OCI-LY1 (cell line): Measurements from ENCODE around the gene CEP57L1.
"Not testable (repeated sequence)": the region's sequence is repeated elsewhere in the genome, so short reads cannot be mapped to it uniquely, and the experiment has no call there.

Experiments
- H2AFZ ChIP-seq: fragments of 200-600 bp; sonication (generic), shearing (Covaris generic); 2 replicates; pipeline ENCODE4 v1.6.0; 2014; ENCODE audit warnings: antibody characterized with exemption, mild to moderate bottlenecking, low read length
- H3F3A ChIP-seq: fragments of 200-600 bp; sonication (generic), shearing (Covaris generic); 2 replicates; pipeline ENCODE4 v1.6.0; 2014; ENCODE audit warnings: mild to moderate bottlenecking, antibody characterized with exemption, low read length, moderate library complexity; ENCODE audit not compliant: insufficient read depth
- H3K27ac ChIP-seq: fragments of 200-600 bp; sonication (generic); 2 replicates; pipeline ENCODE4 v1.5.1; 2014; ENCODE audit warnings: low read length, mixed run types, mild to moderate bottlenecking, low read depth; ENCODE audit not compliant: poor library complexity, severe bottlenecking
- H3K27me3 ChIP-seq: fragments of 200-600 bp; sonication (generic); 2 replicates; pipeline ENCODE4 v1.6.0; 2014; ENCODE audit warnings: antibody characterized with exemption, mild to moderate bottlenecking, low read length, moderate library complexity; ENCODE audit not compliant: insufficient read depth
- H3K36me3 ChIP-seq: fragments of 200-600 bp; sonication (generic); 2 replicates; pipeline ENCODE4 v1.6.1; 2014; ENCODE audit warnings: mild to moderate bottlenecking, antibody characterized with exemption, low read length, moderate library complexity, mixed read lengths; ENCODE audit not compliant: insufficient read depth
- H3K4me1 ChIP-seq: fragments of 200-600 bp; sonication (generic); 2 replicates; pipeline ENCODE4 v1.5.1; 2014; ENCODE audit warnings: mild to moderate bottlenecking, low read length, moderate library complexity; ENCODE audit not compliant: insufficient read depth, severe bottlenecking
- H3K4me2 ChIP-seq: fragments of 200-600 bp; sonication (generic), shearing (Covaris generic); 2 replicates; pipeline ENCODE4 v1.6.1; 2014; ENCODE audit warnings: low read length
- H3K4me3 ChIP-seq: fragments of 200-600 bp; sonication (generic); 2 replicates; pipeline ENCODE4 v1.5.1; 2014; ENCODE audit warnings: low read length, low read depth, mild to moderate bottlenecking, mixed read lengths; ENCODE audit not compliant: poor library complexity, severe bottlenecking
- H3K79me2 ChIP-seq: fragments of 200-600 bp; shearing (Covaris generic); 2 replicates; pipeline ENCODE4 v1.6.1; 2016; ENCODE audit warnings: mixed run types, low read length, mixed read lengths; ENCODE audit not compliant: insufficient read depth
- H3K9ac ChIP-seq: fragments of 200-600 bp; sonication (generic), shearing (Covaris generic); 2 replicates; pipeline ENCODE4 v1.6.1; 2014; ENCODE audit warnings: mild to moderate bottlenecking, low read length, mixed read lengths
- H3K9me2 ChIP-seq: fragments of 200-600 bp; sonication (generic), shearing (Covaris generic); 2 replicates; pipeline ENCODE4 v1.6.1; 2014; ENCODE audit warnings: low read depth, mild to moderate bottlenecking, low read length, mixed read lengths
- H3K9me3 ChIP-seq: fragments of 200-600 bp; shearing (Covaris generic); 2 replicates; pipeline ENCODE4 v1.6.1; 2014; ENCODE audit warnings: low read length, mixed read lengths
- H4K20me1 ChIP-seq: fragments of 200-600 bp; sonication (generic), shearing (Covaris generic); 2 replicates; pipeline ENCODE4 v1.6.0; 2016; ENCODE audit warnings: mild to moderate bottlenecking, low read length; ENCODE audit not compliant: insufficient read depth
- EZH2 ChIP-seq: fragments of 200-600 bp; sonication (generic), shearing (Covaris generic); IDR thresholded peaks from 2 replicates; pipeline ENCODE4 v1.8.0; 2017; ENCODE audit warnings: borderline replicate concordance, mixed run types, mild to moderate bottlenecking, antibody characterized with exemption, low read length, moderate library complexity, mixed read lengths
- TF ChIP-seq, protein P1 (sequence below): fragments of 200-600 bp; sonication (generic), shearing (Covaris generic); IDR thresholded peaks from 2 replicates; pipeline ENCODE4 v1.5.1; 2017; ENCODE audit warnings: mild to moderate bottlenecking, antibody characterized with exemption, low read length, moderate library complexity, mixed read lengths

The CEP57L1 gene

GRCh38 chr6:109083657-109084056 lies 11.7 kb upstream of the CEP57L1 start:
- Histone ChIP-seq H3K9ac (no peak overlapping the region), H3K36me3 (no peaks in the 10 kb centered on the region), H3K79me2 (no peaks in the 10 kb centered on the region), H3K4me1 (no peaks in the 10 kb centered on the region), H3K4me2 (no peak overlapping the region), H3K27ac (no peak overlapping the region), H2AFZ (no peak overlapping the region), H3K27me3 (no peaks in the 10 kb centered on the region), H3K4me3 (no peak overlapping the region), H3F3A (no peaks in the 10 kb centered on the region), H4K20me1 (no peaks in the 10 kb centered on the region), H3K9me2 (no peaks in the 10 kb centered on the region), H3K9me3 (no peaks in the 10 kb centered on the region)
- TF ChIP-seq, protein P1, sequence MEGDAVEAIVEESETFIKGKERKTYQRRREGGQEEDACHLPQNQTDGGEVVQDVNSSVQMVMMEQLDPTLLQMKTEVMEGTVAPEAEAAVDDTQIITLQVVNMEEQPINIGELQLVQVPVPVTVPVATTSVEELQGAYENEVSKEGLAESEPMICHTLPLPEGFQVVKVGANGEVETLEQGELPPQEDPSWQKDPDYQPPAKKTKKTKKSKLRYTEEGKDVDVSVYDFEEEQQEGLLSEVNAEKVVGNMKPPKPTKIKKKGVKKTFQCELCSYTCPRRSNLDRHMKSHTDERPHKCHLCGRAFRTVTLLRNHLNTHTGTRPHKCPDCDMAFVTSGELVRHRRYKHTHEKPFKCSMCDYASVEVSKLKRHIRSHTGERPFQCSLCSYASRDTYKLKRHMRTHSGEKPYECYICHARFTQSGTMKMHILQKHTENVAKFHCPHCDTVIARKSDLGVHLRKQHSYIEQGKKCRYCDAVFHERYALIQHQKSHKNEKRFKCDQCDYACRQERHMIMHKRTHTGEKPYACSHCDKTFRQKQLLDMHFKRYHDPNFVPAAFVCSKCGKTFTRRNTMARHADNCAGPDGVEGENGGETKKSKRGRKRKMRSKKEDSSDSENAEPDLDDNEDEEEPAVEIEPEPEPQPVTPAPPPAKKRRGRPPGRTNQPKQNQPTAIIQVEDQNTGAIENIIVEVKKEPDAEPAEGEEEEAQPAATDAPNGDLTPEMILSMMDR = no peak
- TF ChIP-seq EZH2 = no peak

GRCh38 chr6:109084146-109084545 lies 11.2 kb upstream of the CEP57L1 start:
- not testable (repeated sequence) for H3K4me1 ChIP-seq

GRCh38 chr6:109087661-109088264 lies 7.5 kb upstream of the CEP57L1 start:
- Histone ChIP-seq H2AFZ (no peak overlapping the region), H3K27ac (no peak overlapping the region), H3K4me3 (no peak overlapping the region), H3K27me3 (no peaks in the 10 kb centered on the region), H4K20me1 (no peaks in the 10 kb centered on the region), H3K79me2 (no peaks in the 10 kb centered on the region), H3F3A (no peaks in the 10 kb centered on the region), H3K9ac (no peak overlapping the region), H3K9me3 (no peaks in the 10 kb centered on the region), H3K9me2 (no peaks in the 10 kb centered on the region), H3K4me2 (no peak overlapping the region), H3K36me3 (no peaks in the 10 kb centered on the region), H3K4me1 (peaks cover 10% of the 10 kb centered on the region)
- TF ChIP-seq EZH2 = no peak
- TF ChIP-seq, protein P1 = no peak

More at GRCh38 chr6:109084146-109084545, 11.2 kb upstream of the CEP57L1 start:
- not testable (repeated sequence) for H3K79me2 ChIP-seq, H4K20me1 ChIP-seq, H3K27ac ChIP-seq, H3F3A ChIP-seq, H3K9me2 ChIP-seq, H2AFZ ChIP-seq, H3K27me3 ChIP-seq, H3K9me3 ChIP-seq, H3K4me2 ChIP-seq, H3K4me3 ChIP-seq, H3K9ac ChIP-seq, H3K36me3 ChIP-seq

GRCh38 chr6:109088995-109089394 lies 6.3 kb upstream of the CEP57L1 start:
- H3K79me2 ChIP-seq = no peaks in the 10 kb centered on the region
- no peaks in the 10 kb centered on the region for H3K36me3 ChIP-seq

More at GRCh38 chr6:109088995-109089394, 6.3 kb upstream of the CEP57L1 start:
- no peak for TF ChIP-seq EZH2
- TF ChIP-seq, protein P1 = no peak
- Histone ChIP-seq H3K27ac (no peak overlapping the region), H4K20me1 (no peaks in the 10 kb centered on the region), H3K27me3 (no peaks in the 10 kb centered on the region), H3K9ac (no peak overlapping the region), H3K4me3 (no peak overlapping the region), H2AFZ (no peak overlapping the region), H3K9me2 (no peaks in the 10 kb centered on the region), H3K9me3 (no peaks in the 10 kb centered on the region), H3F3A (no peaks in the 10 kb centered on the region), H3K4me2 (no peak overlapping the region), H3K4me1 (peaks cover 23% of the 10 kb centered on the region)
